GM12875 (cell line): ENCODE measurements around the gene NRTN.
"Not testable (repeated sequence)": the region's sequence is repeated elsewhere in the genome, so short reads cannot be mapped to it uniquely, and the experiment has no call there.

Source experiments
- H3K4me3 ChIP-seq: one replicate; pipeline ENCODE4 v1.5.1; 2011; ENCODE audit warnings: low read depth, low read length, control low read depth
- CTCF ChIP-seq: IDR thresholded peaks from 2 replicates; pipeline ENCODE4 v1.5.1; 2011; ENCODE audit warnings: low read depth, mild to moderate bottlenecking, control low read depth, inconsistent platforms, low read length, moderate library complexity, borderline replicate concordance; ENCODE audit not compliant: insufficient read depth

The NRTN gene

GRCh38 chr19:5775668-5776309 lies 29.1 kb upstream of the NRTN start:
- no peak overlapping the region for H3K4me3 ChIP-seq
- TF ChIP-seq CTCF = no peak

GRCh38 chr19:5778402-5778801 lies 26.5 kb upstream of the NRTN start:
- no peak overlapping the region for H3K4me3 ChIP-seq
- TF ChIP-seq CTCF = no peak

- not testable (repeated sequence) for H3K4me3 ChIP-seq
Measured at GRCh38 chr19:5780916-5781315, 24.0 kb upstream of the NRTN start.

DNA sequence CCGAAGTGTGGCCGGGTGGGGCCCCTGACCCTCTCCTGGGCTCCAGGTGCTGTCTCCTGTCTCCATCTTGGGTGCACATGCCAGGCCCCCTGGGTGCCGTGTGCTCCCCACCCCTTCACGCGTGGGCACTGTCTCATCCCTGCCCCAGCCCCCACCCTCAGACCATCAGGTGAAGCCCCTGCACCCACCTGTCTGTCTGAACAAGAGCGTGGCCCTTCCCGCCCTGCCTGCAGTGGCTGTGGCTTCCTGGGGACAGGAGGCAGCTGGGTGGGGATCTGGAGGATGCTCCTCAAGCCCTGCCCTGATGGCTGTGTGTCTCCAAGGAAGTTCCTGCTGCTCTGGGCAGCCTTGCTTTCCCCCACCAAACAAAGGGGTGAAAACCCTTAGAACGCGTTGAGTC lies 22.5 kb upstream of the NRTN start:
- H3K4me3 ChIP-seq = no peak overlapping the region
- TF ChIP-seq CTCF = no peak

DNA sequence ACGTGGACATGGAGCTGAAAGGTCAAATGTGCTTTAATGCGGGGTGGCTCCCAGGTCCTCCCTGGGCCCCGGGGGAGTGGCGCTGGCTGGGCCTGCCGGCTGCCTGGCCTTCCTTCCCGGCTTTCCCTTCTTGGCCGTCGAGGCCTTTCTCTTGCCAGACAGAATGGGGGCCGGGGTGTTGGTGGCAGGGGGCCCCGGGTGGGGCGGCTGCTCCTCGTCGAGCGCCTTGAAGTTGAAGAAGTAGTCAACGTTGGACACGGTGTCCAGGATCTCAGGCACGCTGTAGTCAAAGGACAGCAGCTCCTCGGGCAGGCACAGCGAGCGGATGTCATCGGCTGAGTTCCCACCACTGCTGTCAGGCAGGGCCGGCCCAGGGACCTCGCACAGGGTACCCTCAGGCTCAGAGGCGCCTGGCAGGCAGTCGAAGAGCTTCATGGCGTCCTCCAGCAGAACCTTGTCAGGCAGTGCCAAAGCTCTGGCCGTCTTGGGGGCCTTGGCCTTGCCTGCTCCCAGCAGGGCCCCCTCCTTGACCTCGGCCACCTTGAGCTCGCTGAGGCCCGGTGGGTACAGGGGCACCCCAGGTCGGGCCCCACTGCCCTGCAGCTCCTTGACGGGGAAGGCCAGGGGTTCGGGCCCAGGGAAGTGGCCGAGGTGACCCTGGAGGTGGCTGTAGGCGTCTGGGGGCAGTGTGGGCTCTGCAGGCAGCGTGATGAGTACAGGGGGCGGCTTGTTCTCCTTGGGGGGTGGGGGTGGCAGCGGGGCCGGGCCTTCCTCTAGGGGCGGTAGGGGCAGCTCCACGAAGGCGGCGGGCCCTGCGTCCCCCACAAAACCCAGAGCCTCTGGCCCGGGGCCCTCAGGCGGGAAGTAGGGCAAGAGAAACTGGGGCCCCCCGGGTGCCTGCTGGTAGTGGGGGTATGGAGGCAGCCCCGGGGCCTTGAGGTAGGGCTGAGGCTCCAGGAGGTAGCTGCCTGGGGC lies 21.6 kb upstream of the NRTN start:
- no peak overlapping the region for H3K4me3 ChIP-seq
- TF ChIP-seq CTCF = no peak

DNA sequence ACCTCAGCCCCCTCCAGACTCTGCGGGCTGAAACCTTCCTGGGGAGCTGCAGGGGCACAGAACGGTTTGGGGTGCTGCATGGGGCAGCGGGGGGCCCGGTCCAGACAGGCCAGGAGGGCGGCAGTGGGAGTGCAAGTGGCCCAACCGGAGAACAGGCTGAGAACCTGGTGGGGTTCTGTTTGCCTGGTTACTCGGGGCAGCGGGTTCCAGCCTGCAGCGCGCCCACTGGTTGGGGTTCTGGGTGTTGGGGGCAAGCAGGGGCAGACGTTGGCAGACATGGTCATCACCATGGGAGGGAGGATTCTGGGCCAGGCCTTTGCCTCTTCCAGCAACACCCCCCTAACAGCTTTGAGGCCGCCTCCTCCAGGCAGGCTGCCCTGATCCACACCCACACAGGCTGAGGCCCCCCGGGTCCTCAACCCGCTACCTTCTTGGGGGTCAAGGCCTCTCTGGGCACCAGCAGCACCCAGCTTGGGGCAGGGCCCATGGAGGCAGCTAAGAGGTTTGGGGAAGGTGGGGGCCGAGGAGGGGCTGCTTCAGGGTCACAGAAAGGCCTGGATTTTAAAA lies 20.2 kb upstream of the NRTN start, which contains the start of gene PRR22:
Gene PRR22, minus strand, starts transcription at position 166 of the 567 bp plus-strand sequence. Its CDS starts 86 bp downstream, at position 80.
- H3K4me3 ChIP-seq = no peak within 1 kb of the TSS
- no peak for TF ChIP-seq CTCF

DNA sequence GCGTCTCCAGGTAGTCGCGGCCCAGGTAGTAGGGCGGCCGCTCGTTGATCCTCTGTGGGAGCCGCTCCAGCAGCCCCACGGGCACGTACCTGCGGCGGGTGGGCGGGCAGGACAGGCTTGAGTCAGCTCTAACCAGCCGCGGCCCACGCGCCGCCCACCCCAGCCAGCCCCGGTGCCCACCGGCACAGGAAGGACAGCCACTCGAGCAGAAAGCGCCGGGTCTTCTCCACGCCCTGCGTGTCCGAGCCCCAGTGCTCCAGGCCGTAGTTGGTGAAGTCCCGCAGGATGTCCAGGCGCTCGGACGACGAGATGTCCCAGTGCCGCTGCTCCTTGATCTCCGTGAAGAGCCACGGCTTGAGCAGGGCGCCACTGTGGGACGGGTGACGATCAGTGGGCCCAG lies 19.4 kb upstream of the NRTN start:
- no peak overlapping the region for H3K4me3 ChIP-seq
- TF ChIP-seq CTCF = no peak
